K562 (cell line): Measurements from ENCODE around the gene ANKLE1. TPM values are rescaled to one million over a fixed set of nuclear protein-coding genes. Genes with fewer than 3 reads are reported as not detected.

Source experiments
- ATAC-seq: fragments of 200-7000 bp; cut with Tn5 transposase; 3 replicates; pipeline ENCODE4 v1.9.1; 2020; ENCODE audit warnings: moderate library complexity
- BruUV-seq: library from RNA; stranded (reverse); fragments of 400-500 nt; replicated peaks from 2 replicates; lab custom pipeline; 2021; lab: Mats Ljungman, UMichigan
- CTCF ChIA-PET: fragments of 300-600 bp; formaldehyde crosslinking; extraction: SDS; loops from one replicate; lab custom pipeline; 2021; ENCODE audit warnings: low intra/inter-chr PET ratio; lab: Yijun Ruan, JAX
- POLR2A ChIA-PET: fragments of 300-600, 350-650 bp; sonication (Branson Sonifier 250); formaldehyde crosslinking; extraction: SDS; loops from one replicate; lab custom pipeline; 2021; ENCODE audit warnings: antibody characterized with exemption, inconsistent platforms; lab: Yijun Ruan, JAX
- DNase-seq, 4 experiments: peaks; one replicate each; pipeline versions ENCODE4 v3.0.0 to v3.0.0-alpha.2; 2011 to 2018; ENCODE audit warnings: low spot score in 3 of 4, mixed read lengths in 3 of 4; ENCODE audit errors: extremely low read depth in 1 of 4
- FAIRE-seq: peaks from 2 replicates; lab custom pipeline; 2011; peaks lifted over from hg19 to GRCh38; lab: Jason Lieb, UNC
- H2AFZ ChIP-seq: 2 replicates; pipeline ENCODE4 v1.6.0; 2011; ENCODE audit warnings: low read depth, low read length, control low read depth, inconsistent platforms
- H3K27ac ChIP-seq: fragments of 200-600 bp; 3 replicates; pipeline ENCODE4 v1.8.0; 2011; ENCODE audit warnings: low read depth, mild to moderate bottlenecking, control low read depth, inconsistent platforms, low read length, moderate library complexity, mixed read lengths; ENCODE audit errors: extremely low read depth
- H3K27me3 ChIP-seq, 2 experiments: fragments of 300-600 bp in 1 of 2; 2 replicates in 1 of 2; 3 replicates in 1 of 2; pipeline versions ENCODE4 v1.6.0 to v1.8.0; 2011; ENCODE audit warnings: inconsistent platforms in 2 of 2, low read length in 2 of 2, mild to moderate bottlenecking in 1 of 2, mixed read lengths in 1 of 2, moderate library complexity in 1 of 2; ENCODE audit not compliant: control insufficient read depth in 2 of 2, insufficient read depth in 2 of 2
- H3K36me3 ChIP-seq: fragments of 300-600 bp; 3 replicates; pipeline ENCODE4 v1.8.0; 2011; ENCODE audit warnings: mild to moderate bottlenecking, low read length, inconsistent platforms; ENCODE audit not compliant: control insufficient read depth, insufficient read depth
- H3K4me1 ChIP-seq, 2 experiments: fragments of 200-600 bp in 1 of 2; replicated peaks in 1 of 2; 2 replicates in 1 of 2; 3 replicates in 1 of 2; pipeline versions ENCODE4 v1.5.1 to v1.8.0; 2011; ENCODE audit warnings: inconsistent platforms in 2 of 2, low read length in 2 of 2, mild to moderate bottlenecking in 1 of 2, mixed read lengths in 1 of 2, moderate library complexity in 1 of 2; ENCODE audit not compliant: control insufficient read depth in 2 of 2, insufficient read depth in 2 of 2
- H3K4me2 ChIP-seq: 2 replicates; pipeline ENCODE4 v1.6.1; 2011; ENCODE audit warnings: low read length, control low read depth, inconsistent platforms, mixed read lengths; ENCODE audit not compliant: insufficient read depth
- H3K4me3 ChIP-seq: fragments of 200-600 bp; sonication (generic), shearing (Covaris generic); 2 replicates; pipeline ENCODE4 v1.5.1; 2016; ENCODE audit warnings: control low read depth, inconsistent platforms
- H3K79me2 ChIP-seq: fragments of 200-600 bp; 3 replicates; pipeline ENCODE4 v1.8.0; 2011; ENCODE audit warnings: low read length, inconsistent platforms; ENCODE audit not compliant: control insufficient read depth, insufficient read depth
- H3K9ac ChIP-seq, 2 experiments: 2 replicates each; pipeline versions ENCODE4 v1.6.0 to v1.6.1; 2011; ENCODE audit warnings: low read depth in 2 of 2, low read length in 2 of 2, control low read depth in 1 of 2, inconsistent platforms in 1 of 2, mild to moderate bottlenecking in 1 of 2, mixed read lengths in 1 of 2; ENCODE audit not compliant: insufficient read depth in 1 of 2
- H3K9me1 ChIP-seq: one replicate; pipeline ENCODE4 v1.6.0; 2011; ENCODE audit warnings: inconsistent platforms, mild to moderate bottlenecking, low read length, moderate library complexity; ENCODE audit not compliant: control insufficient read depth, insufficient read depth
- H3K9me3 ChIP-seq: replicated peaks from 2 replicates; pipeline ENCODE4 v1.5.1; 2011; ENCODE audit warnings: low read depth, low read length, inconsistent platforms; ENCODE audit not compliant: control insufficient read depth, insufficient read depth
- H4K20me1 ChIP-seq: replicated peaks from 2 replicates; pipeline ENCODE4 v1.6.1; 2011; ENCODE audit warnings: low read length, inconsistent platforms, mixed read lengths; ENCODE audit not compliant: control insufficient read depth, insufficient read depth
- ASH1L ChIP-seq: fragments of 450-650 bp; IDR thresholded peaks from 2 replicates; pipeline ENCODE4 v1.6.1; 2018; ENCODE audit warnings: borderline replicate concordance, mild to moderate bottlenecking, low read depth; ENCODE audit not compliant: partially characterized antibody
- GTF3C2 ChIP-seq: IDR thresholded peaks from 3 replicates; pipeline ENCODE4 v1.6.1; 2011; ENCODE audit warnings: borderline replicate concordance, mild to moderate bottlenecking, moderate library complexity; ENCODE audit not compliant: insufficient read length; ENCODE audit errors: extremely low read depth
- JUND ChIP-seq, 2 experiments: IDR thresholded peaks; 2 replicates in 1 of 2; 3 replicates in 1 of 2; pipeline ENCODE4 v1.6.1; 2011; ENCODE audit warnings: borderline replicate concordance in 2 of 2, low read depth in 2 of 2, low read length in 2 of 2, improper control_type of control experiment in 1 of 2, missing biosample characterization in 1 of 2, missing genetic modification characterization in 1 of 2, missing genetic modification reagents in 1 of 2
- LEF1 ChIP-seq: fragments of 450-650 bp; IDR thresholded peaks from 2 replicates; pipeline ENCODE4 v1.6.1; 2016; ENCODE audit warnings: mild to moderate bottlenecking
- ZBTB34 ChIP-seq: fragments of 250-450 bp; sonication (Bioruptor Pico); IDR thresholded peaks from 2 replicates; pipeline ENCODE4 v1.8.0; 2021; ENCODE audit warnings: mild to moderate bottlenecking, moderate library complexity
- WGBS: fragments of 100-300 bp; shearing (Covaris generic); methylation state at CpG from one replicate; pipeline ENCODE4 v1.1.6; 2016; ENCODE audit warnings: low coverage, mixed read lengths; ENCODE audit not compliant: insufficient coverage; ENCODE audit errors: missing lambda C conversion rate; 5-methylcytosine and 5-hydroxymethylcytosine counted together
- in situ Hi-C: fragments of 300-500 bp; cut with MboI; formaldehyde crosslinking; loops from 4 replicates; pipeline ENCODE4 v1.15.0; 2018; ENCODE audit warnings: inconsistent platforms, mixed read lengths
- intact Hi-C: fragments of 100-400 bp; cut with micrococcal nuclease; formaldehyde crosslinking; loops from 2 replicates; pipeline ENCODE4 v1.14.2; 2022
- polyA plus RNA-seq, 8 experiments: library from polyadenylated mRNA; depleted of rRNA in 4 of 8; stranded (reverse) in 5 of 8; unstranded in 3 of 8; fragments of >200 nt; fragmentation: Nextera tagmentation in 2 of 8; fragmentation: Illumina TruSeq in 1 of 8; extraction: Ambion mirVana in 2 of 8; extraction: Trizol in 1 of 8; gene quantifications; 2 replicates each; pipeline versions ENCODE4 v1.2.1 to v1.2.3, GENCODE V29; 2011 to 2014; ENCODE audit warnings: inconsistent platforms in 1 of 8, missing spikeins in 1 of 8
- total RNA-seq, 7 experiments: library from RNA; depleted of rRNA in 6 of 7; stranded (reverse); fragments of >200 nt in 6 of 7; fragmentation: Illumina TruSeq in 2 of 7; extraction: Trizol in 2 of 7; gene quantifications; 2 replicates each; pipeline versions ENCODE4 v1.2.1 to v1.2.3, GENCODE V29; 2011 to 2021; ENCODE audit warnings: low replicate concordance in 1 of 7

Gene ANKLE1
- total and polyA plus RNA-seq, 9 of the 15 experiments (the other 6 are each of a cell fraction or from before 2014, with no cell fraction given), result 0.63 to 9.2 (median 2.9) TPM

- TF ChIP-seq LEF1, result peak; percentile 0; the same call in 1 of the 2 replicates
Observed at GRCh38 chr19:17306285-17306714, 24.6 kb downstream of the ANKLE1 start (continued).

GRCh38 chr19:17307876-17308377 is 26.2 kb downstream of the ANKLE1 start:
- peaks cover 29 to 71% of the 10 kb centered on the region in 2 experiments; a peak in 4 of 5 replicates for H3K4me1 ChIP-seq
- intact Hi-C loops, result loop anchor here (2.0 kb wide), 1 partner anchor 47 kb away; no protein-coding TSS in a partner anchor
- 0 out of 2 replicates have a peak, but pooled peaks cover 5% of the 10 kb centered on the region for H4K20me1 ChIP-seq
- H3K27ac ChIP-seq, result peak overlapping the region; percentile 58
- peak; percentile 15 for FAIRE-seq
- no TSS peak for BruUV-seq
- 13% methylated on average over 8 of the region's 8 CpGs for WGBS
- H3K9me1 ChIP-seq, result no peaks in the 10 kb centered on the region
- in situ Hi-C loops, result no loop called here
- H3K27me3 ChIP-seq, result no peaks in the 10 kb centered on the region
- ChIA-PET CTCF (no interaction called here), POLR2A (interaction anchor here (0.6 to 7.7 kb wide), 7 partner anchors 8 to 82 kb away, joined by 3 to 78 read pairs (median 4); partner anchors contain the start of gene ANO8)
- H3K36me3 ChIP-seq, result peaks cover 24% of the 10 kb centered on the region
- peak overlapping the region; percentile 53; the same call in 1 of the 2 replicates for H2AFZ ChIP-seq
- peak in 1 of 4 experiments; percentile 50 for DNase-seq
- H3K79me2 ChIP-seq, result peaks cover 61% of the 10 kb centered on the region
- no peaks in the 10 kb centered on the region for H3K9me3 ChIP-seq
- peak overlapping the region; percentile 64 for H3K4me2 ChIP-seq
- ATAC-seq, result no peak
- H3K9ac ChIP-seq, result peak overlapping the region; percentile 84 to 86; a peak in 3 of 4 replicates
- H3K4me3 ChIP-seq, result peak overlapping the region; percentile 94
- TF ChIP-seq ASH1L (peak; percentile 14), ZBTB34 (CRISPR knock-in tag) (no peak), GTF3C2 (peak; percentile 37), JUND (IDR thresholded peaks at IDR 0.05; ENCODE audit: borderline replicate concordance, low read depth, low read length) (no peak), JUND (tag; IDR thresholded peaks at IDR 0.05; ENCODE audit: borderline replicate concordance, low read depth, low read length) (no peak)
